Body of pancreas (tissue), 4 donors: ENCODE measurements around the gene UFD1. TPM values are rescaled to one million over a fixed set of nuclear protein-coding genes. Genes with fewer than 3 reads are reported as not detected.

ENCODE experiments used
- ATAC-seq: fragments of 150-250 bp; one replicate; pipeline ENCODE4 v1.9.1; 2016
- DNase-seq, 4 donors: peaks; one replicate each; pipeline ENCODE4 v3.0.0-alpha.2; 2019
- H3K27ac ChIP-seq, 4 donors: fragments of 200-600 bp; sonication (generic); 1 replicate in 3 of 4; 2 replicates in 1 of 4; pipeline versions ENCODE4 v1.5.1 to v1.6.1; 2016 to 2019; ENCODE audit warnings: mild to moderate bottlenecking in 1 of 4, mixed read lengths in 1 of 4, moderate library complexity in 1 of 4
- H3K27me3 ChIP-seq, 2 donors: fragments of 200-600 bp; sonication (generic); one replicate each; pipeline ENCODE4 v1.6.0; 2016; ENCODE audit warnings: mild to moderate bottlenecking in 1 of 2
- H3K36me3 ChIP-seq, 2 donors: fragments of 200-600 bp; sonication (generic); replicated peaks in 1 of 2; 2 replicates each; pipeline ENCODE4 v1.5.1; 2016; ENCODE audit warnings: low read depth in 2 of 2; ENCODE audit not compliant: insufficient read depth in 1 of 2
- H3K4me1 ChIP-seq: fragments of 200-600 bp; sonication (generic); one replicate; pipeline ENCODE4 v1.6.0; 2016
- H3K4me3 ChIP-seq, 2 donors: fragments of 200-600 bp; sonication (generic); 1 replicate in 1 of 2; 2 replicates in 1 of 2; pipeline ENCODE4 v1.5.1; 2016 to 2019
- H3K9me3 ChIP-seq, 3 donors: fragments of 200-600 bp; sonication (generic); 1 replicate in 2 of 3; 2 replicates in 1 of 3; pipeline ENCODE4 v1.5.1; 2016
- POLR2A ChIP-seq, 3 donors: fragments of 450-650 bp; IDR thresholded peaks; one replicate each; pipeline ENCODE4 v1.6.1; 2016; ENCODE audit warnings: antibody characterized with exemption in 3 of 3, mild to moderate bottlenecking in 2 of 3
- WGBS, 2 donors: methylation state at CpG; one replicate each; pipeline ENCODE4 v1.1.5; 2017; 5-methylcytosine and 5-hydroxymethylcytosine counted together
- intact Hi-C: fragments of 100-400 bp; cut with DNase I; formaldehyde crosslinking; loops from one replicate; pipeline ENCODE4 v1.15.1; 2023
- total RNA-seq, 2 donors: library from RNA; depleted of rRNA; stranded (reverse); fragments of >200 nt; gene quantifications; one replicate each; pipeline ENCODE4 v1.1.0, GENCODE V29; 2016
- TF ChIP-seq, protein P1 (sequence below), 7 experiments: fragments of 450-650 bp in 4 of 7; fragments of 200-600 bp in 3 of 7; sonication (generic) in 3 of 7; IDR thresholded peaks; one replicate each; pipeline ENCODE4 v1.5.1; 2016 to 2019; ENCODE audit warnings: antibody characterized with exemption in 7 of 7

Gene UFD1
- total RNA-seq, 2 donors from 2014 or later, result 13.2 to 27.2 TPM

DNA sequence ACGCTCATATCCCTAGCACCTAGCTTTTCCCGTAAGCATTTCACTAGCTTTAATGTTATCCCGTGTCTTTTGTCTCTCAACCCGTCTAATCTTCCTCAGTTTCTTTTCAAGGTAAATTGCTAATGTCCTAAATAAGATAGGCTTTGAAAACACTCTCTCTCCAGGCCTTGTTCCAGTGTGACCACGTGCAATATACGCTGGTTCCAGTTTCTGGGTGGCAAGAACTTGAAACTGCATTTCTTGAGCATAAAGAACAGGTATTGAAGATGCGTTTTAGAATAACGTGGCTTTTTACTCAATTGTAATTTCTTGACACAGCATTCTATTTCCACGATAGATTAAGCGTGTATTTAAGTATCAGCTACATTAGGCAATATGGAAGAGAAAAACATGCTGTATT is 1.8 kb upstream of the UFD1 start:
- Histone ChIP-seq H3K27me3 (no peaks in the 10 kb centered on the region), H3K27ac (no peak overlapping the region), H3K4me3 (no peak overlapping the region), H3K36me3 (no peaks in the 10 kb centered on the region), H3K9me3 (no peaks in the 10 kb centered on the region), H3K4me1 (peaks cover 18% of the 10 kb centered on the region)
- TF ChIP-seq, protein P1, sequence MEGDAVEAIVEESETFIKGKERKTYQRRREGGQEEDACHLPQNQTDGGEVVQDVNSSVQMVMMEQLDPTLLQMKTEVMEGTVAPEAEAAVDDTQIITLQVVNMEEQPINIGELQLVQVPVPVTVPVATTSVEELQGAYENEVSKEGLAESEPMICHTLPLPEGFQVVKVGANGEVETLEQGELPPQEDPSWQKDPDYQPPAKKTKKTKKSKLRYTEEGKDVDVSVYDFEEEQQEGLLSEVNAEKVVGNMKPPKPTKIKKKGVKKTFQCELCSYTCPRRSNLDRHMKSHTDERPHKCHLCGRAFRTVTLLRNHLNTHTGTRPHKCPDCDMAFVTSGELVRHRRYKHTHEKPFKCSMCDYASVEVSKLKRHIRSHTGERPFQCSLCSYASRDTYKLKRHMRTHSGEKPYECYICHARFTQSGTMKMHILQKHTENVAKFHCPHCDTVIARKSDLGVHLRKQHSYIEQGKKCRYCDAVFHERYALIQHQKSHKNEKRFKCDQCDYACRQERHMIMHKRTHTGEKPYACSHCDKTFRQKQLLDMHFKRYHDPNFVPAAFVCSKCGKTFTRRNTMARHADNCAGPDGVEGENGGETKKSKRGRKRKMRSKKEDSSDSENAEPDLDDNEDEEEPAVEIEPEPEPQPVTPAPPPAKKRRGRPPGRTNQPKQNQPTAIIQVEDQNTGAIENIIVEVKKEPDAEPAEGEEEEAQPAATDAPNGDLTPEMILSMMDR (IDR thresholded peaks at IDR 0.05), result no peak
- no peak for TF ChIP-seq POLR2A (IDR thresholded peaks at IDR 0.05)
- intact Hi-C loops, result no loop called here
- WGBS, 2 donors, result 44 to 58% methylated on average over 10 of the region's 10 CpGs
- no peak for DNase-seq
- no peak for ATAC-seq

DNA sequence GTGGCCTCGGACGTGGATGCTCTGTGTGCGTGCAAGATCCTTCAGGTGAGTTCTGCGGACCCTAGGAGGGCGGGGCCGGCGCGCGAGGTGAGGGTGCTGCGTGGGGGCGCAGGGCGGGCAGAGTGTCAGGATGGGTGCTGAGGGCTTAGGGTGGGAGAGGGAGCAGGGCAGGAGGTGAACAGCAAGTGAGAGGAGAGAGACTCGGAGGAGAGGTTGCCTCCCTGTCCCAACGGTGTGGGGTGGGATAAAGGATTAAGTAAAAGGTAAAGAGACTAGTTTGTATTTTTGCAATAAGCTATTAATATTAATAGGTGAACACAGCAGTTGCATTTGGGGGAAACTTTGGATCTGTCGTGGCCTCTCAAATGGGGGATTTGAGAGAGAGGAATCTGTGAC is 1.2 kb upstream of the UFD1 start:
- TF ChIP-seq, protein P1 (IDR thresholded peaks at IDR 0.05), result no peak
- no peak for TF ChIP-seq POLR2A (IDR thresholded peaks at IDR 0.05)
- intact Hi-C loops, result no loop called here
- ATAC-seq (no peak), DNase-seq (no peak)
- Histone ChIP-seq H3K27me3 (no peaks in the 10 kb centered on the region), H3K9me3 (no peaks in the 10 kb centered on the region), H3K27ac (no peak overlapping the region), H3K4me1 (peaks cover 18% of the 10 kb centered on the region), H3K4me3 (peak overlapping the region in 1 of 2 donors; percentile 8), H3K36me3 (no peaks in the 10 kb centered on the region)
- 0 to 2% methylated on average over 15 of the region's 15 CpGs for WGBS, 2 donors

DNA sequence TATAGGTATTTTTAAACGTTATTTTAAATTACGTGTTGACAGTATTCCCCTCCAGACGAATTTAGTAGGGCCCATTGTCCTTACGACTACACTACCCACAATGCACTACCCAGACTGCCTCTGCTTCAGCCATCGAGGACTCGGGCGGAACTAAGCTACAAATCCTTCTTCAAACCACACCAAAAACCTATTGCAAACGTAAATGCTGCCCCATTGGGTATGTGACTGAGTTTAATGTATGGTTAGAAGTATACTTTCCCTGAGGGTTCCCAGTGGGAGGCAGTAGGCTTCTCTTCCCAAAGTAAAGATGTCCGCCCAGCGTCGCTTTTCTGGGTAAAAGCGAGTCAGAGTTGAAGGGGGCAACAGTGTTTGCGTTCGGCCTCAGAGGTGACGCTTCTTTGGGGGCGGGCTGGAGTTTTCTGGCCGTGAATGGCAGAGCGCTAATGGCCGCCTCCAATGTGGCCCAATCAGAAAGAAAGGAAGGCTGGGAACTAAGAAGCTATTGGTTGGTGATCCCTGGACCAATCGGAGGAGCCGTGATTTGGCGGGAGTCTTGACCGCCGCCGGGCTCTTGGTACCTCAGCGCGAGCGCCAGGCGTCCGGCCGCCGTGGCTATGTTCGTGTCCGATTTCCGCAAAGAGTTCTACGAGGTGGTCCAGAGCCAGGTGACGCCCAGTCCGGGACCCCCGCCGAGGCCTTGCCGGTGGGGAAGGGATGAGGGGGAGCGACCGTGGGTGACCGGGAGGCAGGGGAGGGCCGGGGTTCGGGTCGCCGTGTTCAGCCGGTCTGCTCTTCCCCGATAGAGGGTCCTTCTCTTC is 571 bp upstream of the UFD1 start, which contains the start of gene CDC45:
Gene CDC45 (plus strand): TSS at position 566 of the 818 bp plus-strand sequence. CDS start 49 bp downstream, at position 615.
- intact Hi-C loops, result no loop called here
- Histone ChIP-seq H3K4me1 (peaks cover 18% of the 10 kb centered on the region), H3K27ac (peak within 1 kb of the TSS; percentile 91 to 99 (median 98)), H3K9me3 (no peaks in the 10 kb centered on the region), H3K36me3 (peaks cover 0 to 1% of the 10 kb centered on the region in 2 donors), H3K4me3 (peak within 1 kb of the TSS; percentile 90 to 92), H3K27me3 (no peaks in the 10 kb centered on the region)
- peak; percentile 94 for ATAC-seq
- DNase-seq, result peak; percentile 96 to 98 (median 97)
- WGBS, 2 donors, result 0% methylated on average over 19 to 50 of the region's 50 CpGs
- no peak for TF ChIP-seq POLR2A (IDR thresholded peaks at IDR 0.05)
- TF ChIP-seq, protein P1 (IDR thresholded peaks at IDR 0.05), result peak in 1 of 7 experiments; percentile 8

DNA sequence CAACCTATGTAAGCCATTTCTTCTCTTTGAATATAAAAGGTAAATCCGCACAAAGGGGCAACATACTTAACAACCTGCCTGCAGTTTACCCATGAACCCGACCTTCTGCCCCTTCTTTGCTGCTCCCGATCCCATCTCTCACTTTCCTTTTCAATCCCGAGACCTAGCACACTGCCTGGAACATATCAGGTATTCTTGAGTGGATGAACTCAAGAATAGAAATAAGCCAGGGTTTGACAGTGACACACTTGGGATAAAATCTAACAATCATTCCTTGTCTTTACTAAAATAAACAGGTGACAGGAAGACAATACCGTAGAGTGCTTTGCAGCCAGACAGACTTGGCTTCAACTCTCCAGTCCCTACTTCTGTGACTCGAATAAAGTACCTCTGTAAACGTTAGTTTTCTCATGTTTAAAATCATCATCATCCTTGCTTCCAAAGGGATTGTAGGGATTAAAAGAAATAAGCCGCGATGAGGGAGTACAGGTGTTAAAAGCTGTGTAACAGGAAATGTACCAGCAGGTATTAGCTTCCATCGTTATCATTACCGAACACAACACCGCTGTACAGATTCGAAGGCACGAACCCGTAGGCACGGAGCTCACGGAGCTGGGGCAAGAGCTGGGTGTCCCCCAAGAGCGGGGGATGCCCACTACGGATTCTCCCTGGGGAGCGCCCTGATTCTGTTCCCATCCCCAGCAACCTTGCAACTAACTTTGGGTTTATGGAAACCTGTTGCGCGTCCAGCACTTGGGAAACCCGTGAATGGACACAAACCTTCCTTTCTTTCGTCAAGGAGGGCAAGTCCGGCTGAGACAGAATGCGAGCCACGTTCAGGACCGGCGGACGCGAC is 720 bp downstream of the UFD1 start:
- H3K4me1 ChIP-seq, result peaks cover 18% of the 10 kb centered on the region
- H3K27ac ChIP-seq, result peak overlapping the region; percentile 91 to 99 (median 98)
- TF ChIP-seq, protein P1 (IDR thresholded peaks at IDR 0.05), result no peak
- TF ChIP-seq POLR2A (IDR thresholded peaks at IDR 0.05), result no peak
- DNase-seq (no peak), ATAC-seq (no peak)
- intact Hi-C loops, result no loop called here
- no peaks in the 10 kb centered on the region for H3K9me3 ChIP-seq
- WGBS, 2 donors, result 1 to 2% methylated on average over 17 to 31 of the region's 31 CpGs
- H3K36me3 ChIP-seq, result peaks cover 0 to 4% of the 10 kb centered on the region in 2 donors
- H3K4me3 ChIP-seq, result peak overlapping the region; percentile 90 to 92
- H3K27me3 ChIP-seq, result no peaks in the 10 kb centered on the region
